HG02571 (cell line): Measurements from ENCODE around the gene TPRX2.
"Not testable (repeated sequence)": the region's sequence is repeated elsewhere in the genome, so short reads cannot be mapped to it uniquely, and the experiment has no call there.

Source experiments
- ATAC-seq: cut with Tn5 transposase; IDR thresholded peaks from one replicate; pipeline ENCODE4 v1.9.1; 2021; ENCODE audit warnings: mild to moderate bottlenecking, moderate library complexity; ENCODE audit not compliant: unreplicated experiment

The TPRX2 gene

DNA sequence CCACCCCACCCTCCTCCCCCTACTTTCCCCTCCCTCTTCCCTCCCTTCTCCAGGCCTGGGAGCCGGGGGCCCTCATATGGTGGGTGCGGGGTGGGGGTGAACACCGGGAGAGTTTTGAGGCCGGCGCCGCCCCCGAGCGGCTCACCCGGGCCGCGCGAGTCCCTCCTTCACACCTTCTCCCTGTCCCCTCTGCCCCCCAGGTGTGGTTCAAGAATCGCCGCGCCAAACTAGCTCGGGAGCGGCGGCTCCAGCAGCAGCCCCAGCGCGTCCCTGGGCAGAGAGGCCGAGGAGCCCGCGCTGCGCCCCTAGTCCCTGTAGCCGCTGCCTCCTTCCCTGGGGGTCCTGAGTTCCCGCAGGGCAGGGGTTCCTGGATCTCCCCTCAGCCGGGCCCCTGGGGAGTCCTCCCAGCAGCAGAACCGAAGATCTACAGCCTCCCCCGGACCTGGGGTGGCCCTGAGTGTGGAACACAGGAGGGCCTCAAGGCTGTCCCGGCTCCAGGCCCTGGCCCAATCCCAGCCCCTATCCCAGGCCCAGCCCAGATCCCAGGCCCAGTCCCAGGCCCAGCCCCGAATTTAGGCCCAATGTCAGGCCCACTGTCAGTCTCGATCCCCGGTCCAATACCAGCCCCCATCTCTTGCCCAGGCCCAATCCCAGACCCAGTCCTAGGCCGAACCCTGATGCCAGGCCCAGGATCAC is 1.7 kb downstream of the TPRX2 start:
- ATAC-seq: no peak

DNA sequence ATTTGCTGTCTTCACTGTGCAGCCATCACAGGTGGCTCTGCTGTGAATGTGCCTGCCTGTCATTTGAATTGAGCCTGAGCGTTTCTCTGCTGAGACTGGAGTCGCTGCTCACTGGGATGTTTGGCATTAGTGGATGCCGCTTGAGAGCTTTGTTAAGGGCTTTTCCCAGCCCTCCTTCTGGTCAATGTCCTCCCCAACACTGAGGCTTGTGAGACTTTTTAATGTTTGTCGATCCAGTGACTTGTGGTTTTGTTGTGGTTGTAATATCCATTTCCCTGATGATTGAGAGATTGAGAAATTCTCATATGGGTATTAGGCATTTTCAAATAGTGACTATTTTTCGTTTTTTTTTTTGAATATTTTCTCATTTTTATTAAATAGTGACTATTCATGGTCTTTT is 2.6 kb downstream of the TPRX2 start:
- no peak for ATAC-seq

GRCh38 chr19:47863514-47863936 is 4.5 kb downstream of the TPRX2 start:
- ATAC-seq: no peak

GRCh38 chr19:47865166-47865565 is 6.1 kb downstream of the TPRX2 start:
- ATAC-seq: no peak

DNA sequence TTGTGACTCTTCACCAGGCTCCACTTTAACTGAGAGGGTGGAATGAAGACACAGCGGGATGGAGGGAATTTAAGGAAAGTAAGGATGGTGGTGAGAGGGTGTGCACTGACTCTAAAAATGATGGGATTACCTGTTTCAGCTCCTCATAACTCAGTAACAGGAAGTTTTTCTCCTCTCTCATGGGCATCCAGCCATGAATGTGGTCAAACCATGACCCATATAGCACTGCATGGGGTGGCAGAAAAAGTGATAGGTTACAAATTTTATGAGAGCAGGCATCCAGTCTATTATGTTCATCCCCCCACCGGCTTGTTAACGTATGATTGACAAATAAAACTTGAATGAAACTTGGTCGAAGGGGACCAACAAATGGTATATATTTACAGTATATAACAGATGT is 19.9 kb downstream of the TPRX2 start:
- no peak for ATAC-seq

GRCh38 chr19:47879385-47879784 is 20.4 kb downstream of the TPRX2 start:
- not testable (repeated sequence) for ATAC-seq

GRCh38 chr19:47881757-47882156 is 22.7 kb downstream of the TPRX2 start:
- ATAC-seq: no peak

GRCh38 chr19:47882890-47883289 is 23.9 kb downstream of the TPRX2 start:
- no peak for ATAC-seq

GRCh38 chr19:47885067-47885463 is 26.0 kb downstream of the TPRX2 start:
- ATAC-seq: no peak

GRCh38 chr19:47886010-47886559 is 27.1 kb downstream of the TPRX2 start, which contains the start of gene SULT2A1:
TSS of gene SULT2A1 (minus strand) at chr19:47886315. CDS start at chr19:47886257, 58 bp downstream.
- ATAC-seq: no peak

GRCh38 chr19:47890865-47891621 is 32.0 kb downstream of the TPRX2 start:
- no peak for ATAC-seq

DNA sequence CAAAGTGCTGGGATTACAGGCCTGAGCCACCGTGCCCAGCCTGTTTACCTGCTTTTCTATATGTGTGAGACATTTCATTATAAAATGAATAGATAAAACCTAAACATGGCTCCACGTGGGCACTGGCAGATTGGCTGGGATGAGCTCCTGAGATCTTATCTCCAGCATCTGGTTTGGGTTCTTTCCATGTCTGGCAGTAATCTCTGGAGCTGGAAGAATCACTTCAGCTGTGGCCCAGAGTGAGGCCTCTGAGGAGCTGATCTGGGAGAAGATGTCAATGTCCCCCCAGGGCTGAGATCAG is 32.5 kb downstream of the TPRX2 start:
- ATAC-seq: no peak

DNA sequence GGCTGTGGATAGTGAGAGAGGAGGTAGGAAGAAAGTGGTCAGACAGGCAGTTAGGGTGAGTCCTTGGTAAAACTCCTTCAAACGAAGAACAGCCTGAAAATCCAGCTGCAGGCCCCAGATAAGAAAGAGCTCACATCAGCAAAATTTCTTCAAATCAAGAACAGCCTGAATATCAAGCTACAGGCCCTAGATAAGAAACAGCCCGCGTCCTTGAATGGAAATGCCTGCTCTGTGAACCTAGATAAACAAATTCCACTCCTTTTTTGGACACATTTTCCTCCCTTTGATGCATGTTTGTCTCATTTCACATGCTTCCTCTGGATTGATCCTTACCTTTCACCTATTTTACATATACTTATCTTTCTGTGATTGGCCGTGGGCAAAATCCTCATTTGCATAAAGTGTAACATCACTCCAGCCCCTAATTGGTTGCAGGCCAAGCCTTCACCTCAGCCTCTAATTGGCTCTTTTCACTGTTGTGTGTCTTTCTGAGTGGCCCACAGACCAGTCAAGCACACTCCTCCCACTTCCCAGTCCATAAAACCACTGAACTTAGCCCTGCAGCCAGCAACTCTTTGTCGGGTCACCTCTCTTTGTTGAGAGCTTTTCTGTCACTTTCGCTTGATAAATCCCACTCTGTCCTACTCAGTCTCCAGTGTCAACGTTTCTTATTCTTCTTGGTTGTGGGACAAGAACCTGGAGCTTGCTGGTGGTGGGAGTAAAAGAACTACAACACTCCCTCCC is 33.1 kb downstream of the TPRX2 start:
- no peak for ATAC-seq

DNA sequence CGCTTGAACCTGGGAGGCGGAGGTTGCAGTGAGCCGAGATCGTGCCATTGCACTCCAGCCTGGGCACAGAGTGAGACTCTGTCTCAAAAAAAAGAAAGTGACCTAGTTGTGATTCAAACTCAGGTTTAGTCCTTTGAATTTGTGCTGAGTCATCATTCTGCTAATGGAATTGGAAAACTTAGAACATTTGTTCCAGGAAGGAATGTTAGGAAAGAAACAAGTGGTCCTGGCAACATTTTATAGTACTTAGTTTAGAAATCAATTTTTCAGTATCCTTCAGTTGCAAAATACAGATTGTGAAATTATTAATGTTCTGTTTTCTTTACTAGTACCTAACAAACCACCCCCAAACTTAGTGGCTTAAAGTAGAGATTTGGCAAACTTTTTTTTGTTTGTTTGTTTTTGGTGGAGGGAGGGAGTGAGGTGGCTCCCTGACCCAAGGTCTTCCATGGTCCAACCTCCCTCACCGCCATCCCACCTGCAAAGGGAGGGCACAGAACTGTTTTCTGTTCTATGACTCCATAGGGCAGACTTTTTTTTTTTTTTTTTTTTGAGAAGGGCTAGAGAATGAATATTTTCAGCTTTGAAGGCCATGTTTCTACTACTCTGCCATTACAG is 36.2 kb downstream of the TPRX2 start:
- no peak for ATAC-seq

DNA sequence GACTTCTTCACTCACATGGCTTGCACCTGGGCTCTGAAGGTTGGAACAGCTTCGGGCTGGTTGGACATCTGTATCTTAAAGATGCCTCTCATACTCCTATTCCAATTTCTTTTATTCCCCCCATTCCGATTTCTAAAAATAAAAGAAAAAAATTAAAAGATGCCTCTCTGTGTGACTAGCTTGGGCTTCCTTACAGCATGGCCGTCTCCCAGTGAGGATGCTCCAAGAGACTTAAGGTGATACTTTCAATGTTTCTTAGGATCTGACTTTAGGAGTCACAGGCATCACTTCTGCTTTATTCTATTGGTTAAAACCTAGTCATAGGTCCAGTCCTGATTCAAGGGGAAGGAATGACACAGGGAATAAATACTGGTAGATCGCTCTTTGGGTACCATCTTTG is 37.0 kb downstream of the TPRX2 start:
- no peak for ATAC-seq

DNA sequence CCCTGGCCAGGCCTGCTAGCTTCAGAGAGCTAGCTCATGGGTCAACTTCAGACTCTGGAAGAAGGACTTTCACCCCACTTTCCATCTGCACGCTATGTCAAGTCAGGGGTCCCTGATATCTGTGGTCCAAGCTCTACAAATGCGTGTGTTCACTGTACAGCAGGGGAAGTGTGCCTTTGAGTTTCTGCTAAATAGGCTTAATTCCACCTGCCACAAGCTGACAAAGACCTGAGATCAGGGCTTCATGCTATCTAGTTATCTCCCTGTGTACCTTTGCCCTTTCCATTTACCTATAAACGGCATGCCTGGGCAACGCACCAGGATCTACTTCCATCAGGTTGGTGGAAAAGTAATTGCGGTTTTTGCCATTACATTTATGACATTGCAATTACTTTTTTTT is 37.7 kb downstream of the TPRX2 start:
- ATAC-seq: no peak

- no peak for ATAC-seq
Measured at GRCh38 chr19:47897861-47898260, 38.8 kb downstream of the TPRX2 start.

DNA sequence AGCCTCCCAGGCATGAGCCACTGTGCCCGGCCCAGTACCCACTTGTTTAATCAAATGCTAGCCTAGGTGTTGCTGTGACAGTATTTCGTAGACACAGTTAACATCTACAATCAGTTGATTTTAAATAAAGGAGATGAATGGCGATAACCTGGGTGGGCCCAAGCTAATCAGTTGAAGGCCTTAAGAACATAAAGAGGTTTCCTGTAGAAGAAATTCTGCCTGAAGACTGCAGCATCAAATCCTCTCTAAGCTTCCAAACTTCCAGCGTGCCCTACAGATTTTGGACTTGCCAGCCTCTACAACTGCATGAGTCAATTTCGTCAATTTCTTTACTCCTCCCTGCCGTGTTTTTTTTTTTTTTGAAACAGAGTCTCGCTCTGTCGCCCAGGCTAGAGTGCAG is 40.3 kb downstream of the TPRX2 start:
- no peak for ATAC-seq

- no peak for ATAC-seq
Measured at GRCh38 chr19:47901370-47901769, 42.3 kb downstream of the TPRX2 start.

- not testable (repeated sequence) for ATAC-seq
Measured at GRCh38 chr19:47909350-47909749, 50.3 kb downstream of the TPRX2 start.

DNA sequence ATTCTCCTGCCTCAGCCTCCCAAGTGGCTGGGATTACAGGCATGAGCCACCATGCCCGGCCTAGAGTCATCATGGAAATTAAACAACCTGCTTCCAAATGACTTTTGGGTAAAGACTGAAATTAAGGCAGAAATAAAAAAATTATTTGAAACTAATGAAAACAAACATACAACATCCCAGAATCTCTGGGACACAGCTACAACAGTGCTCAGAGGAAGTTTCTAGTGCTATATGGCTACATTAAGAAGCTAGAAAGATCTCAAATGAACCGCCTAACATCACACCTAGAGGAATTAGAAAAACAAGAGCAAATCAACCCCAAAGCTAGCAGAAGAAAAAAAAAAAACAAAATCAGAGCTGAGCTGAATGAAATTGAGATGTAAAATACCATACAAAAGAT is 51.2 kb downstream of the TPRX2 start:
- ATAC-seq: not testable (repeated sequence)
